GM18519 (cell line): ENCODE data around the gene EFCAB5.
A peak's percentile ranks its signal among the peaks of the same experiment; 100 is the strongest.
"Not testable (repeated sequence)": the region's sequence is repeated elsewhere in the genome, so short reads cannot be mapped to it uniquely, and the experiment has no call there.

Experiments
- ATAC-seq: cut with Tn5 transposase; IDR thresholded peaks from one replicate; pipeline ENCODE4 v1.9.1; 2021; ENCODE audit warnings: mild to moderate bottlenecking, moderate library complexity; ENCODE audit not compliant: unreplicated experiment, low FRiP score

The EFCAB5 gene

DNA sequence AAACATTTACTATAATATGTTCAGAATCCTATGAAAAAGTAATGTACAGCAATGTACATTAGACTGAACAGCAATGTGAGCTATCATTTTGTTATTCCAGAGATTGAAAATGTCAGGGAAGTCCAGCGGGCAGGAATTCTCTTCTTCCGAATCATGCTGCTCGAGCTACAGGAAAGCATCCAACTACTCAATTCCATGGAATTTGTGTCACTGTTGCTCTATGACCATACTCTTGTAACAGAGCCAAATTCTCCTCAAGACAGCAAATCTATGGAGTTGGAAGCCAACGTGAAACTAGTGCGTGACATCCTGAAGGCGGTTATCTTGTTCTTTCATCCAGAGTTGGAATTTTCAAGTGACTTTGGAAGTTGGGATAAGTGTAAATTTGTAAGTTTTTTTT is 150.3 kb downstream of the EFCAB5 start:
- ATAC-seq = no peak

DNA sequence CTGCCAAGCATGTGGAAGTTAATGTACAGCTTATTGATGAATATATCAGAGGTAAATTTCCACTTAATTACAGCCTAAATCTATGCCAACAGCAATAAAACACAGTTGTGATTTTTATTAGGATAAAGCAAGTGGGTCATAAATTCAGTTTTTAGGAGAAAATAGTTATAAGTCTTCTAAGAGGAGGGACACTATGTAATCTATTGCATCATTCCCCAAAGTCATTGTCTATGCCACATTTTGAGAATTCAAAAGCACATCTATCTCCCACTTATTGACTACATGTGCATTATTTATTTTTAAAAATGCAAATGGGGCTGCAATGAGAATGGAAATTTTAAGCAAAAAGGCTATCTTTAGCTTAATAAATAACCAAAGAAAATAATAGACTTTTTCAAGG is 151.5 kb downstream of the EFCAB5 start:
- no peak for ATAC-seq

DNA sequence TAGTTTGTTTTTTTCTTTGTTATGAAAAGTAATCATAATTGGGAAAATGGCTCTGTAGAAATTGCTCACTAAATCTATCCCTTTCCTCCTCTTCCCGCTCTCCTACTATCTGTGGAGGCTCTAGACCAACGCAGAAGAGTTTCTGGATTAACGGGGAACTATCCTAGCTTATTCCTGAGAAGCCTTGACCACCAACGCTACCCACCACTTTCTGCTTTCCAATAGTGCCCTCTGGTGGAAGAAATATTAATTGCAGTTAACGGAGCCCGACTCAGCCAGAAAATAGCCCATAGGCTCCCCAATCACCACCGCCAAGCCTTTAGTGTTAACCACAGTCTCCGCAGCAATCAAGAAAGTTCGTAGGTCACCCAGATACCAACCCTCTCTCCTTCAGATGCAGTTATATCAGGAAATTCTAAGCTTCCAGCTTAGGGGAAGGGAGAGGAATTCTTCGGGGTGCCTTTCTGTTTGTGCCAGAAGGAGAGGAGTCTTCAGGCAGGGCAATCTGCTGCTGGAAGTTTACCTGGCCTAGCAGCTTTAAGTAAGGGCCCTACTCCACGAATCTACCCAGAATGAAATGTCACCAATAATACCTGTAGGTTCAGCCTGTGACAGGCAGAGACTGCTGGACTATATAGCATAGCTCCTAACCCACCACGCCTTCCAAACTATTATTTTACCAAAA is 152.2 kb downstream of the EFCAB5 start:
- ATAC-seq = no peak

DNA sequence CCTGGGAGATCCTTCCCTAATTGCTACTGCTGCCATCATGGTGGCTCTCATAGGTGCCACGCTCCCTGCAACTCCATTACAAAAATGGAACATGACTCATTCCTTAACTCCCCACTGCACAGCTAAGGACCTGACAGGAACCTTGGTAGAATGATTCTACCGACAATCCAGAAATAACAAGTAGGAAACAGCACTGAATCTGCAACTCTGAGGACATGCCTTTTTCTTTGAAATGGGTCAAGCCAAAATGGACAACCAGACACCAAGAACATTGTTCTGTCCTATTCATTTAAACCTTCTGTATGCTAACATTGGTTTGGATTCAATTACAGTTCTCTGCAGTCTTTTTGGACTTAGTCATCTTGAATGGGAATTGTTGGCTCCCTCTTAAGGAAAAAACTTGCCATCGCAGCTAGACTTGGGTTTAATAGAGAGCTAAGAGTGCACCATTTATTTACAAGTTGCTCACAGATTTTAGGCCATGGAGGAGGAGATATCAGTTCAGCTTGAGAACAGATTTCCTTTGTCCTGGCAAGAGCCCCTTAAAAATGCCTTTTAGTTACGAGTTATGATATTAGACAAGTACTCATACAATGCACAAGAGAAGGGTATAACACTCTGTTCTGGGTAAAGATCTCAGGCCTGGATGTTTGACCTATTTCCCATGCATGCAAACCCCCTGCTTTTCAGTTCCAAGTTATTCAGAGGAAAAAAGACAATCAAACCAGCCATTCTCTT is 154.2 kb downstream of the EFCAB5 start:
- ATAC-seq = no peak

DNA sequence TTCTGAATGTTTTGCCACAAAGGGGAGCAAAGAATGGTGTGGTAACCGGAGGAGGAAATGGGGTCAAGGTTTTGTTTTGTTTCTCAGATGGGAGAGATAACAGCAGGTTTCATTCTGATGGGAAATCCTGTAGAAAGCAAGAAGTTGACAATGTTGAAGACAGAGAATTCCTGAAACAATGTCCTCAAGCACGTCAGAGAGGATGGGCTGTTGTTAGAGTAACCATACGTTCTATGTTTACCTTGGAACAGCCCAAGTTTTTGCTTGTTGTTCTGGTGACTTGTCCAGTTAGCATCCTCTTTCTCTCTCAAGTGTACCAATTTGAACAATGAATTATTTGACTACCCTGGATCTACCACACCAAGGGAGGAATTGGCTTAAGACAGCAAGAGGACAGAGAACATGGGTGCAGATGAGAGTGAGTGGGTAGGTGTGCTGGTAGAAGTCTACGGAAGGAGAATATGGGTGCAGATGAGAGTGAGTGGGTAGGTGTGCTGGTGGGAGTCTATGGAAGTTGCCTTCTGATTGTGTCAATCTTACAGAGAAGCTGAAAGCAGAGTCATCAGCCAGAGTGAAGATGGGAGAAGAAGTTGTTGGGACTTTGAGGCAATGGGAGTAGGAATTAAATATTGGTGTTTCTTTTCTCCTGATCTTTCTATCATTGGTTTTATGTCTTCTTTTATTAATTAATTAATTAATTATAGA is 160.4 kb downstream of the EFCAB5 start:
- ATAC-seq = no peak

DNA sequence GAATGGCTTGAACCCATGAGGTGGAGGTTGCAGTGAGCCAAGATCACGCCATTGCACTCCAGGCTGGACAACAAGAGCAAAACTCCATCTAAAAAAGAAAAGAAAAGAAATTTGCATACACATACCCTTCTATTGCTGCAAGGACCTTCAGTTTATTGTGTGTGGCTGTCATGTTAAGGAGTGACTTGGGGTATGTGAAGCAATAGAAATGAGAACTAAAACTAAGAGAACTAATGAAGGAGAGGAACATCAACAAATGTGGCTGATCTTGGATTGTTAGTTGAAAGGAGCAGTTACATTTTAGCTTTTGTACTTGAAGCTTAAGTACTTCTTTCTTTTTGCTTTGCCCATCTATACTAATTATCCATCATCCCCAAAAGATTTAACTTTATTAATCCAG is 162.5 kb downstream of the EFCAB5 start:
- ATAC-seq = no peak

DNA sequence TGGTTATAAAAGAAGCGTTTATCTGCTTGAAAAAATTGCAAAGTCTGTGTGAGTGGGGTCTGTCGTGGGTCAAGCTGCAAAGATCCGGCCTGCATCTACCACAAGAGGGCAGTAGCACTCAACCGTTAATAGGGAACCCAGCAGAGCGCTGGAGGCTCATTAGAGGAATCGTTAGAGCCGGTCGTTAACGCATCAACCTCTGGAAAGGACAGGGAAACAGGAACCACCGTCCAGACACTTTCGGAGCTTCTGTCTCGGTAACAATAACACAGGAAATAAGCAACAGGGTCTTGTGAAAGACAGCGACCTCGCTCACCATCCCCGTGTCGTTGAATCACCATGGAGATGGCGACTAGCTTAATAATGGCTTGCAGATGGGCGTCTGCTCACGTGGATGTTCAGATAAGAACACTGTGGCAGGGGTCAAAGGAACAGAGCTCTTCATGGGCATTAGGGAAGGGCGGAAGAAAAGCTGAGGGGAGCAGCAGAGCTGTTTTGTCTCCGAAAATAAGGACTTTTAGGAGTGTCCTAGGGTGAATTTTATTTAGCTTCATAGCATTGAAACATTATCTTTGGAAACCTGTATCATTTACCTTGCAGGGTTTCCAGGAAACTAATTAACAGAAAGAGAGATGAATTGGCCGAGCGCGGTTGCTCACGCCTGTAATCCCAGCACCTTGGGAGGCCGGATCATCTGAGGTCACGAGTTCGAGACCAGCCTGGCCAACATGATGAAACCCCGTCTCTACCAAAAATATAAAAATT is 163.3 kb downstream of the EFCAB5 start:
- ATAC-seq = no peak

DNA sequence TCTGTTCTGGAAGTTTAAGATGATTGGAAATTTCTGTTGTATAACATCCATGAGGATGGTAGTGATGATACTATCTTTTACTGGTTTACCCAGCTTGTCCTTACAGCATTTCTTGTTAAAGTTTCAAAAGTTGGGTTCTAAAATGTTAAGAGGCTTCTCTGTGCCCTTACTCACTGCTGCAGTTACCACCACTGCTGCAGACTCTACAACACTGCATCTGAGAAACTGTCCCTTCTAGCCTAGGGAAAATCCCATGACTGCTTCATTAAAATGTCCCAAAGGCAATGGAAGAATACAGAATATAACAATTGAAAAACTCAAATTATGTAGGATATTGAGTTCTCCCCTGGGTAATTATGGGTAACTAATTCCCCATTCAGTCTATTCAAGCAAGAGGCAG is 171.4 kb downstream of the EFCAB5 start:
- no peak for ATAC-seq

DNA sequence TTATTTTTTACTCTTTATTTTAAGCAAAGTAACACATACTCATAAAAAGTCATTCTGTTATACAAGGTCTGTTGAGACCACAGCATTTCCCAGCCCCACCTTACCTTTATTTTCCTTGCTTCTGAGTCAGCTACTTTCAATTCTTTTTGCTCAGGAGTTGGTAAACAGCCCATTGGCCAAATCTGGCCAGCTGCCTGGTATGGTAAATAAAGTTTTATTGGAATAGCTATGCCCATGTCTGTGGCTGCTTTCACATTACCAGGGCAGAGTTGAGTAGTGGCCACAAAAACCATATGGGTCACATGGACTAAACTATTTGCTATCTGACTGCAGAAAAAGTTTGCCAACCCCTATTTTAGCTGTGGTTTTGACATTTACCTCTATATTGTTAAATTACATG is 171.8 kb downstream of the EFCAB5 start:
- ATAC-seq = no peak

DNA sequence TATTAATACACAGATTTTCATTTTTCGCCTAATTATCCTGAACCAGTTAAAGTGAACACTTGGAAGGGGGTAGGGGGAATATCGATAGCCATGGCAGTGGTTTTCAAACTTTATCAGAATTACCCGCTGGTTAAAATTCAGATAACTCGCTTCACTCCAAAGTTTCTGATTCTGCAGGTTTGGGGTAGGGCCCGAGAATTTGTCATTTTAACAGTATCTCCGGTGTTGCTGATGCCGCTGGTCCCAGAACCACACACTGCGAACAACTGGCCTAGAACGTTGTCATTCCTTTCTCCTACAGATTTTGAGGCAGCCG is 174.9 kb downstream of the EFCAB5 start:
- no peak for ATAC-seq

DNA sequence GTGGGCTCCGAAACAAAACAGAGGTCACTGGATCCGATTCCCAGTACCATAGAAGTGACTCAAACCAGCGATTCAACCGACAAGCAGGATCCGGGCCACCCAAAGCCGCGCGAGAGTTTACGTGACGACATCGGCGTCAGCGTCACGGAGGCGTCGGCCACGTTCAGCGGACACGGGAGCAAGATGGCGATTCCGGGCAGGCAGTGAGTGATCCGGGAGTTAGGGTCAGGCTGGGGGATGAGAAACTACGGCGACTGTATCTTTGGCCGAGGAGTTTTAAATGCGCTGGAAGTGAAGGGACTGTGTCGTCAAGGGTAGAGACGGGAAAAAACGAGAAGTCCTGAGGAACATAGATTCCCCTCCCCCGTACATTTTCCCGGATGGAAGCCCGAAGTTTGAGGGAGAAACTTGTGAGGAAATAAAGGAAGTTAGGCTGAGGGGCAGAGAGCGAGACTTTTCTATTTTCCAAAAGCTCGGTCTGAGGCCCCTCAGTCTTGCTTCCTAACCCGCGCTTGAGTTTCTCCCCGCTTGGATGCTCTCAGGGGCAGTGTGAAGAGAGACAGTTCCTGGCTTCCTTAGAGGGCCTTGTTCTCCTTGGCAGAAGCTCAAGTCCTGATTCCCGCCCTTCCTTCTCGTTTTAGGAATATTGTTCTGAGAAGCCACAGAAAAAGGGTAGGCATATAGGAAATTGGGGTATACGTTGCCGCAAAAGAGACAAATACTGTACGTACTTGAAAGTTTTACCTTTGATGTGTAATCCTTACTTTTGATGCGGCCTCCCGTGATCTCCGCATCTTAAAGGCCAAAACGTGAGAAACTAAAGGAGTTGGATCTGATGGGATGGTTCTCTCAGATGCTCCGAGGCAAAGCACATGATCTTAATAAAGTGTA is 175.5 kb downstream of the EFCAB5 start, which contains the start of gene NSRP1:
Gene NSRP1, plus strand, starts transcription at position 156 of the 891 bp plus-strand sequence. Its CDS starts 28 bp downstream, at position 184.
- peak; percentile 41 for ATAC-seq

DNA sequence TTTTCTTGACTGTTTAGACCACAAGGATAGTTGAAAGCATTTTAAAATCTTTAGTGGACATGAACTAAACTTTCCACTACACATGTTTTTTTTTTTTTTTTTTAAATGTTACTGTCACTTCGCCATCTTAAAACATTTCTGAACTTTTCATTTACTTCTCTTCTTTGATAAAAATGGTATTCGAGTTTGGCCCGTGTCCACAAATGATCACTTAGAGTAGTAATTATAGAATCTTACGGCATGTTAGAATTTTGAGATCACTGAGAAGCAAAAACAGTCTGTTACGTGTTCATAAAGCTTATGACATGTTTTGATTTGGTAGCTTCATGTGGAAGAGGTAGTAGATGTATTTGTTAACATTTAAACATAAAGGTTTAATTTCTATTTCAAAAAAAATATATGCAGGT is 176.2 kb downstream of the EFCAB5 start:
- ATAC-seq = no peak

DNA sequence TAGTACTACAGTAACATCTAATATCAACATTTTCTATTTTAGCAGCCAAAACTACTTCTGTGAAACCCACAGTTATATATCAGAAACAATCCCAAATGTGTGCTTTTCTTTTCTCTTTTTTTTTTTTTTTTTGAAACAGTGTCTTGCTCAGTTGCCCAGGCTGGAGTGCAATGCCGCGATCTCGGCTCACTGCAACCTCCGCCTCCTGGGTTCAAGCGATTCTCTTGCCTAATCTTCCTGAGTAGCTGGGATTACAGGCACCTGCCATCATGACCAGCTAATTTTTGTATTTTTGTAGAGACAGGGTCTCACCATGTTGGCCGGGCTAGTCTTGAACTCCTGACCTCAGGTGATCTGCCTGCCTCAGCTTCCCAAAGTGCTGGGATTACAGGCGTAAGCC is 177.2 kb downstream of the EFCAB5 start:
- ATAC-seq = not testable (repeated sequence)

DNA sequence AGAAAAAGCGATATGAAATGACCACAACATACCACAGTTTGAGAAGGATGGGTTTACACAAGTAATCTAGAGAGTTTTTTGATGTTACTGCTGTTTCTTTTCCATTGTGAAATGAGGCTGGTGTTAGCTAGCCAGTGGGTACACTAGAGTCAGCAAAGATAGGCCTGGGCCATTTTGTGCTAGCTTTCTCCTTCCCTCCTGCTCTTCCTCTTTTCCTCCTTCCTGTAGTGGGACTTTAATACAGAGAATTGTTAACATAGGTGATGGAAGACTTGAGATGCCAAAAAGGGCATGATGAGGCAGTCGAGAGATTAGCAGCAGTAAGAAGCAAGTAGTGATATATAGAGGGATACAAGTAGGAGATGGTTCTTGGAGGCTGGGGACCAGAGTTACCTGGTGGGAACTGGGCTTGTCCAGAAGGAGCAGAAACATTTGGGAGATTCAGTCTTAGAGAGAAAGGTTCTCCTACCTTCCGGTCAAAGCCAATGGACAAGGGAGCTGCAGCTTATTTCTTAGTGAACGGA is 182.9 kb downstream of the EFCAB5 start:
- ATAC-seq = no peak

DNA sequence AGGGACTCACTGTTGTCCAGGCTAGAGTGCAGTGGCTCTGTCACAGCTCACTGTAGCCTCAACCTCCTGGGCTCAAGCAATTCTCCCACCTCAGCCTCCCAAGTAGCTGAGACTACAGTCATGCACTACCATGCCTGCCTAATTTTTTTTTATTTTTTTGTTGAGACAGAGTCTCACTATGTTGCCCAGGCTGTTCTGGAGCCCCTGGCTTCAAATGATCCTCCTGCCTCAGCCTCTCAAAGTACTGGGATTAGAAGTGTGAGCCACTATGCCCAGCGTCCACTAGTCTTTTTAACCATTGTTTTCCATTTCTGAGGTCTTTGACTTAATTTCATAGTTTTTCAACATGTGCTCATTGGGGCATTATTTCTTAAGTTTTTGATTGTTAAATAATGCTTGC is 188.7 kb downstream of the EFCAB5 start:
- no peak for ATAC-seq

DNA sequence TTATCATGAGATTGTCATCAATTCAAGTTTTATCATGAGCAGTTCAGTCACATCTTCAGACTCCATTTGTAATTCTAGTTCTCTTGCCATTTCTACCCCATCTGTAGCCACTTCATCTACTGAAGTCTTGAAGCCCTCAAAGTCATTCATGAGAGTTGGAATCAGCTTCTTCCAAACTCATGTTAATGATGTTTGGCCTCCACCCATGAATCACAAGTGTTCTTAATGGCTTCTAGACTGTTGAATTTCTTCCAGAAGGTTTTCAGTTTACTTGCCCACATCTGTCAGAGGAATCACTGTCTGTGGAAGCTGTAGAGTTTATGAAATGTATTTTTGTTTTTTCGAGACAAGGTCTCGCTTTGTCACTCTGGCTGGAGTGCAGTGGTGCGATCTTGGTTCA is 191.2 kb downstream of the EFCAB5 start:
- no peak for ATAC-seq

DNA sequence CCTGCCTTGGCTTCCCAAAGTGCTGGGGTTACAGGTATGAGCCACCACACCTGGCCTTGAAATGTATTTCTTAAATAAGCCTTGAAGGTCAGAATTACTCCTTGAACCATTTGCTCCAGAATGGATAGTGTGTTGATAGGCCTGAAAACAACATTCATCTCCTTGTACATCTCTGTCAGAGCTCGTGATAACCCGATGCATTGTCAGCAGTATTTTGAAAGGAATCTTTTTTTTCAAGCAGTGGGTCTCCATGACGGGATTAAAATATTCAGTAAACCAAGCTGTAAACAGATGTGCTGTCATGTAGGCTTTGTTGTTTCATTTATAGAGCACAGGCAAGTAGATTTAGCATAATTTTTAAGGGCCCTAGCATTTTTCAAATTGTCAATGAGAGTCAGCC is 191.8 kb downstream of the EFCAB5 start:
- no peak for ATAC-seq

DNA sequence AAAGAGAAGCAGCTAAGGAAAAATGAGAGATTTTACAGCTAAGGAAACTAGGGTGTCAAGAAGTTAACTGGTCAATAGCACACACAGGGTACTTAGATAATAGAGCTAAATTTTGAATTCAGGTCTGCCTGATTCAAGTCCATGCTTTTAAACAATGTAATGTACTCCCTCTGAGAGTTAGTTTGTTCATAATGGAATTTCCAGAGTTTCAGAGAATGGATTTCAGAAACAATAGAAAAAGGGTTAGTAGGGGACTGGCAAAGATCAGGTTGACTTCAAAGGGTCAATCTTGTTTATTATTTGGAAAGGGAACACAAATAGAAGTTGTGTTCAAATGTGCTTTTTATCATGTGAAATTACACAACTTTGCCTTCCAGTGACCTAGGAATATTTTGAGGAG is 193.1 kb downstream of the EFCAB5 start:
- no peak for ATAC-seq

DNA sequence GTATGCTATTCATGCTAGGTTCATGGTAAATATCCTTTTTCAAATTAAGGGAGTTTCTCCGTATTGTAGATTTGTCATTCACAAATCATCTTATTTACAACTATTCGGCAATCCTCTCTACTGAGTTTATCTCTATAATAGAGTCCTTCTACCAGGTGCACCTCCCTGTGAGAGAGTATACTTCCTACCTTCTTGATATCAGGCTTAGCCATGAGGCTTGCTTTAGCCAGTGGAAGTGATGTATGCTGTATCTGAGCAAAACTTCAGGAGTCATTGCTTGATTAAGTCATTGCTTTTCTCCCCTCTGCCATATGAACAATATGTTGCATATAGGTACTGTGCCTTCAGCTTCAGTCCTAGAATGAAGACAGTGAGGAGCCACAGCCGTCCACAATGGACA is 195.7 kb downstream of the EFCAB5 start:
- ATAC-seq = no peak

DNA sequence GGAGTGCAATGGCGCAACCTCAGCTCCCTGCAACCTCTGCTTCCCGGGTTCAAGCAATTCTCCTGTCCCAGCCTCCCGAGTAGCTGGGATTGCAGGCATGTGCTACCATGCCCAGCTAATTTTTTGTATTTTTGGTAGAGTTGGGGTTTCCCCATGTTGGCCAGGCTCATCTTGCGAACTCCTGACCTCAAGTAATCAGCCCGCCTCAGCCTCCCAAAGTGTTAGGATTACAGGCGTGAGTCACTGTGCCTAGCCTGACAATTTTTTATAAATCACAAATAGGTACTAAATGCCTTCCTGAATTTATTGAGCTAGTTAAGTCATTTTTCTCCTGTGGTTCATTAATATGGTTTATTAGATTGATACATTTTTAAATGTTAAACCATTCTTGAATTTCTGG is 206.4 kb downstream of the EFCAB5 start:
- not testable (repeated sequence) for ATAC-seq
